SK-MEL-5 (cell line): ENCODE measurements around the gene UBAP2. TPM values are rescaled to one million over a fixed set of nuclear protein-coding genes. Genes with fewer than 3 reads are reported as not detected.

Experiments used
- DNase-seq: peaks from one replicate; pipeline ENCODE4 v3.0.0-alpha.2; 2016; ENCODE audit warnings: low read depth, low spot score
- in situ Hi-C: cut with HindIII; loops from 2 replicates; pipeline ENCODE4 v1.10.0; 2016; ENCODE audit warnings: low sequenced_read_pairs, high pct_unique_total_duplicates, low pct_unique_long_range_greater_than_20kb
- polyA plus RNA-seq, 2 experiments: library from polyadenylated mRNA; depleted of rRNA; stranded (reverse); fragments of >200 nt; gene quantifications; 2 replicates each; pipeline ENCODE4 v1.2.3, GENCODE V29; 2015
- total RNA-seq: library from RNA; depleted of rRNA; stranded (reverse); fragments of >200 nt; shearing (Covaris generic); gene quantifications from 2 replicates; pipeline ENCODE4 v1.2.3, GENCODE V29; 2014; rRNA removed

Gene UBAP2, protein sequence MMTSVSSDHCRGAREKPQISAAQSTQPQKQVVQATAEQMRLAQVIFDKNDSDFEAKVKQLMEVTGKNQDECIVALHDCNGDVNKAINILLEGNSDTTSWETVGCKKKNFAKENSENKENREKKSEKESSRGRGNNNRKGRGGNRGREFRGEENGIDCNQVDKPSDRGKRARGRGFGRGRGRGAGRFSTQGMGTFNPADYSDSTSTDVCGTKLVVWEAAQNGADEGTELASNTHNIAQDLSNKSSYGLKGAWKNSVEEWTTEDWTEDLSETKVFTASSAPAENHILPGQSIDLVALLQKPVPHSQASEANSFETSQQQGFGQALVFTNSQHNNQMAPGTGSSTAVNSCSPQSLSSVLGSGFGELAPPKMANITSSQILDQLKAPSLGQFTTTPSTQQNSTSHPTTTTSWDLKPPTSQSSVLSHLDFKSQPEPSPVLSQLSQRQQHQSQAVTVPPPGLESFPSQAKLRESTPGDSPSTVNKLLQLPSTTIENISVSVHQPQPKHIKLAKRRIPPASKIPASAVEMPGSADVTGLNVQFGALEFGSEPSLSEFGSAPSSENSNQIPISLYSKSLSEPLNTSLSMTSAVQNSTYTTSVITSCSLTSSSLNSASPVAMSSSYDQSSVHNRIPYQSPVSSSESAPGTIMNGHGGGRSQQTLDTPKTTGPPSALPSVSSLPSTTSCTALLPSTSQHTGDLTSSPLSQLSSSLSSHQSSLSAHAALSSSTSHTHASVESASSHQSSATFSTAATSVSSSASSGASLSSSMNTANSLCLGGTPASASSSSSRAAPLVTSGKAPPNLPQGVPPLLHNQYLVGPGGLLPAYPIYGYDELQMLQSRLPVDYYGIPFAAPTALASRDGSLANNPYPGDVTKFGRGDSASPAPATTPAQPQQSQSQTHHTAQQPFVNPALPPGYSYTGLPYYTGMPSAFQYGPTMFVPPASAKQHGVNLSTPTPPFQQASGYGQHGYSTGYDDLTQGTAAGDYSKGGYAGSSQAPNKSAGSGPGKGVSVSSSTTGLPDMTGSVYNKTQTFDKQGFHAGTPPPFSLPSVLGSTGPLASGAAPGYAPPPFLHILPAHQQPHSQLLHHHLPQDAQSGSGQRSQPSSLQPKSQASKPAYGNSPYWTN
- 11.4 and 13.5 TPM in 2 replicates for total RNA-seq
- 31.6 and 35.4 TPM in 2 replicates for polyA plus RNA-seq (2015; cell fraction: cytosol; rRNA removed)
- 38.4 and 42.1 TPM in 2 replicates for polyA plus RNA-seq (2015; cell fraction: nucleus; rRNA removed)

DNA sequence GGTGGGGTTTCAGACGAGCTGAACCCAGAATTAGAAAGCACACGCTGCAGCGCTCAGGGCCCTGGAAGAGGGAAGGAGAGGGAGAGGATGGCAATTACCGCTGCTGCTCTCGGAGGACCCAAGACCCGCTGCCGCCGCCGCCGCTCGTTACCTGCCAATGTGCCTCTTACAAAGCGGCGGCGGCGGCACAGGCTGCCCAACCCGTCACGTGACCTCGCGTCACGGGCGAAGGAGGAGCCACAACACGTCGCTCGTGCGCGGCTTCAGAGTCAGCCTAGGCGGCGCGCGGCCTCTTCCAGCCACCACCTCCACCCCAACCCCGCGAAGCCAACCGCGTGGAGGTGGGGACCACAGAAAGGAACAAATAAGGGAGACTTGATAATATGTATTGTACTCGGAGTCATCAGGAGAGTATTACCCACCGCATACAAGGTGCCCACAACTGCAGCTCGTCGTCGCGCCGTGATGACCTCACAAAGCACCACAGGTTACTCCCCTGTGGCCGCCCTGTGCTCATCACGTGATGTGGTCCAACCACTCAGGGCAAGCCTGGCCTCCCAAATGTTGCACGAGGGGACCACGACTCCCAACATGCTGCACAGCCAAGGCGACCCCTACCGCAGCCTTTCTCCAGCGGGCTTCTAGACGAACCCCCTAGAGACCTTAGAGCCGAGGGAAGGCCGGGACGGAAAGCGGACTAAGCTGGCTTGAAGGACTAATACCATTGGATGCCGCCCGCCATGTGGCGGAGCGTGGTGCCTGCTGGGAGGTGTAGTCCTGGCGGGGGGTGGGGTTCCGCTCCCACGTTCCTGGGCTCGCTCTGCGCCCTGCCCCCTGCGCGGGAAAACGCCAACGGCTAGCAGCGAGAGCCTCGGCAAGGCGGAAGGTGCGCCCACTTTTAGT, at the start of gene UBAP2:
TSS of gene UBAP2 (minus strand) at position 161 of the 903 bp plus-strand sequence. CDS start 31,739 bp downstream, outside the sequence.
- peak; percentile 95 for DNase-seq
- in situ Hi-C loops: no loop called here

DNA sequence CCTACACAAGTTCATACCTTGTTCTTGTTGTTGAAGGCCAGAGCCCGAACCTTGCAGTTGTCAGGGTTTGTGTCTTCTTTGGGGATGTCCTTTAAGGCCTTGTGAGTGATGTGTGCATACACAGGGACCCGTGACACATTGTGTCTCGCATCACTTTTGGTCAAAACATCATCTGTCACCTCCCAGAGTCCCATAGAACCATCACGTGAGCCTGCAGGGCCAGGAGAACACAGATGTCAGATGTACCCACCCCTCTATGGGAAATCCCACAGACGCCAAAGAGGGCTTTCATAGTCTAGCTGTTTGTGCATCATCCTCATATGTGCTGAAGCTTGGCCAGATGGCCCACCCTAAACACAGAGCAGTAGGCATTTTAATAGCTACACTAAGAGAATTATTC, 49.6 kb upstream of the UBAP2 start:
- in situ Hi-C loops: no loop called here

DNA sequence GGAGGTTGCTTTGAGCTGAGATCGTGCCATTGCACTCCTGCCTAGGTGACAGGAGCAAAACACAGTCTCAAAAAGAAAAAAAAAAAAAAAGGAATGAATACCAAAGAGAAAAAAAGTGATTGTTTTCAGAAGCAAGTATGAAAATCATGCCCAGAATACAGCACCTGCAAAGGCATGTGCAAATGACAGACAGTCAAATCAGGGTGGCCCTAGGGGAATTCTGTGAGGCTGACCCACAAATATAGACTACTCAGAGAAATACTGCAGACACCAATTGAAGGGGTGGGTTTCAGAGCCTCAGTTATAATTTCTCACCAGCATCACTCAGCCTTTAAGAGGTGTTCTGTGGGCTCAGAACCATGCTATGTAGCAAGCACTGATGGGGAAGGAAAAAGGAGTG, 49.2 kb upstream of the UBAP2 start:
- in situ Hi-C loops: no loop called here
- no peak for DNase-seq

More for the DNA sequence above, 49.6 kb upstream of the UBAP2 start:
- no peak for DNase-seq

DNA sequence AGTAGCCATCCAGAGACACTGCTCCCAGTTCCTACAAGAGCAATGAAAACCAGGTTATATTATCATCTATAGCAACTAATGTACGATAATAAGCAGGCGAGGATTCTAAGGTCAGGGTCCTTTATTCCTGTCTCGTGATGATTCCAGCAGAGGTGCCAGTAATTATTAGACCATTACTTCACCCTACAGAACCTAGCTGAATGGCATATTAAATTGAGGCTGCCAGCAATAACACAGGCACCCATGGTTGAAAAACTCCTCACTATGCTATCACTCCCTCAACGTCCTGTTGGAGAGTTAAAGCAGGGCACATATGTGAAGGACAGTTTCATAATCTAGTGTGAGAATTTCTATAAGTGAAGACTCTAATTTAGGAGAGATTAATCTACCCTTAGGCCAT, 48.1 kb upstream of the UBAP2 start:
- no peak for DNase-seq
- in situ Hi-C loops: no loop called here

DNA sequence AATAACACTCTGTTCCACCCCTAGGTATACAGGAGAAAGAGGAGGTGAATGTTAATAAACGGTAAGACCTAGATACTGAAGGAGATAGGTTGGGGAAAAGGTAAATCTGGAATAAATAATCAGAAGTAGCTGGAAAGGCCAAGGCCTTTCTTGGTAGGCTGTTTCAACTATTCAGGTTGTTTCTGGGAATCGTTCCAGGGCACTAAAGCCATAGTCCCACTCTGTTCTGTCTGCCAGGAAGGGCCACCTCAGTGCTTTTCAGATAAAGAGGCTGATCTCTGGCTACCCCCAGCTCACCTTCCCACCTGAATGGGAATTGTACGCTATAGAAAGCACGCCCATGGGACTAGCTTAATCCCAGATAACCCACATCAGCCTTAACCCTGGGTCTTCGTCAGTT, 44.9 kb upstream of the UBAP2 start:
- in situ Hi-C loops: no loop called here
- no peak for DNase-seq

DNA sequence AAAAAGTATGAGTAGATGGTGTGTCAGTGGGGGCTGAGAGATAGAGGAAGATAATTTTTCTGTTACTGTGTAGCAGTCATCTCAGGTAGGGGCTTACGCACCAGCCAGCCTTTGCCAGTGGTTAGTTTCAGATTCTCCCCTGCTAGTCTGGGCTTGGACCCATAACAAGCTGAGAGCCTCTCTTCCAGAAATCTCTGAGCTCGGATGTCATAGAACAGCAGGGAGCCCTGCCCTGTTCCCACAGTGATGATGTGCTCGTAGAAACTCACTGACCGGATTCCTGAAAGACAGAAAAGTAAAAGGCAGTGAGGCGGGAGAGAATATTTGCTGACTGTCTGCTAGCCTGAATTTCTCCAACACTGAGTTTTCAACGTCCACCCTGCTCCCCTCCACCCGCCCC, 40.6 kb upstream of the UBAP2 start:
- in situ Hi-C loops: no loop called here
- no peak for DNase-seq

DNA sequence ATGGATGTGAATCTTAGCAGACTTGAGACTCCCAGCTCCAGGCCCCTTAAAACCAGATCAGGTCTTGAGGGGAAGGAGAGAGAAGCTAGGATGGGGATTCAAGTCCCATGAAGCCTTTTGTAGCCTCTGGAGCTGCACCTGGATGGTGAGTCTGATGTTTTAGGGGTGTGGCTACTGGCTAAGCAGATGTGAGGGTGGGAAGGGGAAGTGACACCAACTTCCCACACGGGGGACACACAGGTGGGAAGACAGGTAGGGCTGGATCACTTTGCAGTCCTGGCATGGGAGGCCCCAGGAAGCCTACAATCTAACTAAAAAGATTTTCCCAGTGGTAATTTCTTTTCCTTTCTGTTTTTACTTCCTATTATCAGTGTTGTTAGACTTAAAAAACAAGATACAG, 38.7 kb upstream of the UBAP2 start:
- in situ Hi-C loops: no loop called here
- no peak for DNase-seq

DNA sequence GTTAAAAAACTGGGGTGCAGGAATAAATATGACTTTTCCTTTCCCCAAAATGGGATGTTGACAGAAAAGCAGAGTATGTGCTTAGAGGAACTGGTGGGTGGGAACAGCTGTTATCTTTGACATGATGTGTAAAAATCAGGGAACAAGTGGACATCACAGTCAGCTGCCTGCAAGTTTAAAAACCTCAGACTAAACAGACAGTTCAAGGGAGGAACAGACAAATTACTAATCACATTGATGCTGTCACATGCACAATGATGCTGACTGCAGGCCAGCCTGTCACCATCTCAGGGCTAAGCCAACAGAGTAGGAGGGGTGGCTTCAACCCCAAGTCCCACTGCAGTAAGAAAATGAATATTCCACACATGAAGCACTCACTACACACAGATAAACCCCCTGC, 38.2 kb upstream of the UBAP2 start:
- no peak for DNase-seq
- in situ Hi-C loops: no loop called here

DNA sequence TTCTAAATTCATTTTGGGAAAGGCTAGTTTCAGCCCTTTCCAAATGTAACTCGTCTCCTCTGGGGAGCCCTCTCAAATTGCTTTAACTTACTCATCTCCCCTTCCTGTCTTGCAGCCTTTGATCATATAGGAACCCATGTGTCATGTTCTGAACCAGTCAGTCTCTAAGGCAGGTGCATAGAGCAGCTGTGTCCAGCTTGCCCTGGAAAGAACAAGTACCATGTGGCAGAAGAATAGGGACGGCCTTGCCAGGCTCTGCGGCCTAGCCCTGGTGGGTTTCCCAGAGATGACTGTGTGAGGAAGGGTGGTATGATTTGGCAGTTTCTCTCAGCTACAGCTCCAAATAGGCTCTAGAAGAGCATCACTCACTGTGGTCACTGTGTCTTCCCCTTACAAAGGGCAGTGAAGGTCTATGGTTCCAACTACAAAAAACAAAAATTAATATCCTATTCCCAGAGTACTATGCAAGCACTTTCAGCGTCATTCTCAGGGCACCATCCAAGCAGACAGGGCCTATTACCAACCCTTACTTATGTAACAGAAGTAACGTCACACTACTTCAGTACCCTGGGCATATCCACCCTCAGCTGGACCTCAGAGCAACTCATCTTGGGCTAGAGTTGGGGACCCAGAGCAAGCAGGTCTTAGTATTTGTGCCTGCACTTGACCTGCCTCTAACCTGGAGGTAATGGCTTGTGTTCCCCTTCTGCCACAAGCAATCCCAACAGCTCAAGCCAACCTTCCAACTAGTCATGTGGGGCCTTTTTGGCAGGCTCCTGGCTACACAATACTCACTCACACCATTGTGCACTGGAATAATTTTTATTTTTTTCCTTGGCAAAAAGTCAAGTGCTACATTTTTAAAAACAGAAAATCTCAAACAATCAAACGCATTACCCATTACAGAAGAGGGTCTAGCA, 37.2 kb upstream of the UBAP2 start:
- DNase-seq: no peak
- in situ Hi-C loops: no loop called here

DNA sequence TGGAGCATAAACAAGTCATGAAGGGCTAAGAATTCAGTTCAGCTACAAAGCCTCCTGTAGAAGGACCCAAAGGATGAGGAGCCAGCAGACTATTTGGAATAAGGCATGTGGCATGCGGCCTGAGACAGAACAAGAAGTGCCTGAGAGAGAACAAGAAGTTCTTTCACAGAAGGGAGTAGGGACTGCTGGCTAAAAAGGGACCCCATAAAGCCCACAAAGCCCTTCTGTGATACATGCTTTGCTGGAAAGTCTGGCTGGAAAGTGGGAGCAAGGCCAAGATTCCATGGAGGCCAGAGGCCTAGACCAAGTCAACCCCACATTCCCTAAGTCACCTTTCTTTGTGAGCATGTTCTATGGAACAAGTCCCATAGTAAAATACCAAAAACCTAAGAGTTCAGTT, 35.9 kb upstream of the UBAP2 start:
- peak; percentile 86 for DNase-seq
- in situ Hi-C loops: no loop called here

DNA sequence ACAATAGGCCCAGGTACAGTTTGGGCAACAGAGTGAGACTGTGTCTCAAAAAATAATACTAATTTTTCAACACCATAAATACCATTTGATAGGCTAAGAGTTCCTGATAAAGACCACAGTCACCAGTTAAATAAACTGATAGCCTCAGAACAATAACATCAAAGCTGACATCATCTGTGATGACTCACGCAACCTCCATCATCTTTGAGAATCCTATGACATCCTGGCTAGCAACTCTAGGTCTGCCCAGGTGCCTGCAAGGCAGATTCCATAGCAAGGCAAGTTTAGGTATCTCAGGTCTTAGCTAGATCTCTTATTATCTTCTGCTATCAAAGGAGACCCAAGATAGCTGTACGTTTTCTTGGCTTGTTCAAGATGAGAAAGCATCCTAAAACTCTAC, 30.5 kb upstream of the UBAP2 start:
- no peak for DNase-seq
- in situ Hi-C loops: no loop called here

DNA sequence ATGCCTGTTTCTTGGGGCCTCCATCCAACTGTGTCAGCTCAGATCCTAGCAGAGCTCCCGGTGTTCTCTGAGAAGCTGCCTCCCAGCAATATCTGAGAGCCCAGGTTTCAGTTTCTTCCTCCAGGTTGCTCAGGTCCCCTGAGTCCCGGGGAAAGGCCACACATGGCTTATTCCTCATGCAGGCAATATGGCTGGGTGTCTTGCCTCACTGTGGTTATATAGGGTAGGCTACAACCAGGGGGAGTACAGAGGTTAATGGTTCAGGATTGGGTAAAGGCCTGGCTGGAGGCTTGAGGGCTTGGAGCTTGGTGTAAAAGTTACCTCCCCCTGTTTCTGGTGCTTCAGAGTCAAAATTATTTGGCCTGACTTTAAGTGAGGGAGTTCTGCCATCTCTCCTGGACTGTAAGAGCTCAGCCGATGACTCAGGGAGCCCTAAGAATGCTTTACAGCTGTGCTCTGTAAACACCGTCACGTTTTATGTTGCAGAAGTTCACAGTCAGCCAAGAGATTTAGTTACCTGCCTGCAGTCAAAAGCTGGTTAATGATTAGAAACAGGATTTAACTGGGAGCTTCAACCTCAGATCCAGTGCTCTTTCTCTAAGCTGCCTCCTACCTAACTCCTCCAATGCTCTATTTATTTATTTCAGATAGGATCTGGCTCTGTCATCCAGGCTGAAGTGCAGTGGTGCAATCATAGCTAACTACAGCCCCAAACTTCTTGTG, 24.3 kb upstream of the UBAP2 start:
- no peak for DNase-seq
- in situ Hi-C loops: no loop called here

DNA sequence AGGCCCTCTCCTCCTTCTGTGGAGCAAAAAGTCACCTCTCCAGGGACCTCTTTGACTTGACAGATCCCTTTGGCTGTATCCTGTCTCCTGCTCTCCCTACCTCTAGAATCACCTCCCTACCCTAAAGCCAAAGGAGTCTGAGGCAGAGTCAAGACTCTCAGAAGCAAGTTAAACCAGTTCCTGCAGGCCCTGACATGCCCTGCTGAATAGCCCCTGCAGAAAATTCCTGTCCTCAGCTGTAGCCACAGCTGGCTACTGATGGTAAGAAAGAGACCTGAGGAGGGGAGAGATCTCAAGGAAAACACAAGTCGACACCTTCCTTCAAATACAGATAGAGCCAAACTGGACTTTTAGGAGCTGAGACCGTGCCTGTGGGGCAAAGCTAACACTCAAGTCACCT, 23.7 kb upstream of the UBAP2 start:
- no peak for DNase-seq
- in situ Hi-C loops: no loop called here

DNA sequence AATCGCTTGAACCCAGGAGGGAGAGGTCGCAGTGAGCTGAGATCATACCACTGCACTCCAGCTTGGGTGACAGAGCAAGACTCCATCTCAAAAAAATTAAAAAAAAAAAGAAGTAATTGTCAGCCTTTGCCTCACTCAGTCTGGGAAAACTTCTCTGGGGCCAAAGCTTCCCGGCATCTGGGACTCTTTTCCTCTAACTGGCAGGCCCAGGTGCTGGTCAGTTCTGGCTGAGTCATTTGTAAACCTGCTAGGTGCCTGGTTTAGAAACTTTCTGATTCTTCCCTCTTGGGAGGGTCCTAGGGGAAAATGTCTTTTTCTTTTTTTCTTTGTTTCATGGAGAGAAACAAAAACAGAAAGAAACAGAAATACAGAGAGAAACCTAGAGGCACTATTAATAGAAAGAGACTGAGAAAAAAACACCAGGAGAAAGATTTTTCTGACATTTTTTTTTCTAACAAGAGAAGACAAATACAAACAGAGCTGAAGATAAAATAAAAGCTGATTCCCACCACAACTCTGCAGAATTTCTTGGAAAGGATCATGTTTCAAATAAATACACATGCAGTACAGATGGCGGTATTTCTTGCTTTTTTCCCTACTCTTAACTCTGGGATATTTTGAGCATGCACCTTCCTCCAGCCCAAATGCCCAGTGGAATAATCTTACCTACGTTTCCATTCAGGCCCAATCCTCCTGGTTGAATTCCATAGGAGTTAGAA, 22.1 kb upstream of the UBAP2 start:
- no peak for DNase-seq
- in situ Hi-C loops: no loop called here

DNA sequence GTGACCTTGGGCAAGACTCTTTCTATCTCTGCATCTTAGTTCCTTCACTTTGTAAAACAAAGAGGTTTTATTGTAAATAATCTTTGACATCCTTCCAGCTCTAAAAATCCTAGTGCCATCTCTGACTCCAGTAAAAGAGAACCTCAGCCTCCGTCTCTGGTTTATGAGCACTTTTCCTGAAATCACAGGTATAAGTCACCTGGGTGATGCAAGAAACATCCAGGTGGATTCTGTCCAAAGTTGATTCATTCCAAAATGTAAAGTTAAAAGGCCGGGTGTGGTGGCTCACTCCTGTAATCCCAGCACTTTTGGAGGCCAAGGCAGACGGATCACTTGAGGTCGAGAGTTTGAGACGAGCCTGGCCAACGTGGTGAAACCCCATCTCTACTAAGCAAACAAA, 21.1 kb upstream of the UBAP2 start:
- in situ Hi-C loops: no loop called here
- DNase-seq: no peak
